GM21528 (cell line): Measurements from ENCODE around the gene THSD7A.

ENCODE experiments used
- ATAC-seq: cut with Tn5 transposase; IDR thresholded peaks from one replicate; pipeline ENCODE4 v1.9.1; 2021; ENCODE audit warnings: mild to moderate bottlenecking, moderate library complexity; ENCODE audit not compliant: unreplicated experiment, low FRiP score

Gene THSD7A

DNA sequence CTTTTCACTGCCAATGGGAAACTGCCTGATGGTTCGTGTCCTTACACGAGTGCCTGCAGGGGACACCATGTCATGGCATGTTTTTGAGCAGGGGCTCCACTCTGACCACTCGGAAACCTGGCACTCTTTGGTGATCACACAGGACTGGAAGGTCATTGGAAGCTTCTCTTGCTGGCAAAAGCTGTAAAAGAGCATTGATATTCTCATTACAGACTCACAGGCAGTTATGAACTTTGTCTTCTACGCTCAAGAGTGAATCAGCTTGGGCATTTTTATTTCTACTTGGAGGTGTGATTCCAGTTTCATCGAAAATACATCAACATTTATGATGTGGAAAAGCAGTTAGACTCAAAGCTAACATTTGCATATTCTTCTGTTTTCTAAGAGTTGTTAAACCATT, 238.7 kb downstream of the THSD7A start:
- no peak for ATAC-seq

DNA sequence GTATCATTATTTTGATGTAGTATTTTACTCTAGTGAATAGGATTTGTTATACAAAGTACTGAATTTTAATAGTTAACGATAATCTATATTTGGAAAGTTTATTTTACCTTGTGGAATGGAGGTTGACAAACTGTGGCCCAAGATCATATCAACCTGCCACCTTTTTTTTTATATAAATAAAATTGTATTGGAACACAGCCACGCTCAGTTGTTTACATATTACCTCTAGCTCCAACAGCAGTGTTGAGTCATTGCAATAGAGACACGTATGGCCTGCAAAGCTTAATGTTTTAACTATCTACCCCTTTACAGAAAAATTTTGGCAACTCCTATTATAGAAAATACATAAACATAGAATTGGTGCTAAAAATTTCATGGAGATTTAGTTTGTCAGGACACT, 239.3 kb downstream of the THSD7A start:
- ATAC-seq, result no peak

DNA sequence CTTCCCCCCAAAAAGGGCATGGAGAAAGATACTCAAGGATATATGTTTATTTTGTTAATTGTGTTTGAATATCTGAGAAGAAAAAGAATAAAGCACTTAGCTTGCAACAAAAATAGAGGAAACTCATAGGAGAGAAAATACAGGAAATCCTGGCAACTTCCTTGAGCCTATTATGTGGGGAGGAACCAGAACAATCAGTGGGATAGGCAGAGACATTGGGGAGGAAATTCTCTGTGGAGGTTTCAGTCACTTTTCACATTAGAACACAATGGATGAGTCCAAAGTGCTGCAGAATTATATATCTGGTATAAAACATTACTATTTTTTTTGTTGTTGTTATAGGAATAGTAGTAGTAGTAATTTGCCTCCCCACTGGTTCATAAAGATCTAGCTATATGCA, 240.1 kb downstream of the THSD7A start:
- ATAC-seq, result no peak

DNA sequence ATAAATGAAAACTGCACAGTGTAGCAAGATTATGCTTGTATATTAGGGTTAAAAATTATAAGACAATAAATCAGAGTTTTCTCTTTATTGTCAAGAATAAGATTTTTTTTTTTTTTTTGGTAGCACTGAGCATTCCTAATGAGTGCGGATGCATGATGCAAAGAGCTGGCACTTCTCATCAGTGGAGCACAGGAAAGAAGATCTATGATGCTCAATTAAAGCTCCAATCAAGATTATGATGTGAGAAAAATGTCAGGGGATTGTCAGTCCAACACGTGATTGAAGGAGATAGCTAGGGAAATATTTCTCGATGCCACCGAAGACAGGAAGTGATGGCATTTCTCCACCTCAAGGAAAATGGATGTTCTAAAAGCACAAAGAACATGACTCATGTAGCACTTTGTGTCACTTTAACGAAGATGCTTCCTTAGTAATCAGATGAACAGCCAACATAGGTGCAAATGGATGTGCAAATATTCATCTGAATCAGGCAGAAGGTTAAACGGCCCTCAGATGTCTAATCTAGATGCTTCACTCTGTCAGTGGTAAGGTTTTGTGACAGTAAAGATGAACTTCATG, 240.9 kb downstream of the THSD7A start:
- ATAC-seq, result no peak

DNA sequence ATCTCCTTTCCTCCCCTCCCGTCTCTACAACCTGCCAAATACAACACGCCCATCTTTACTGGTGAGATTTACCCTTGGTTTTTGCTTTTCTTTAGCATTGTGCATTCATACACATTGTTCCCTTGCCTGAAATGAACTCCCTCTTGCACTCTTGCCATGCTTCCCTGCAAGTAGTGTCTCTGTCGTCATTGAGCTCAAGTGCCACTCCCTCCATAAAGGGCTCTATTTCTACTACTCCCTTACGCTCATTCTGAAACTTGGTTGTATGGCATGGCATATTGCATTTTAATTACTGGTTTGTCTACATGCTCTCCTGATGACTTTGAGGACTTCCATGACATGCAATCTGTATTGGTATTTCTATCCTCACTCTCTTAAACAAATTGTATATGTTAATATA, 242.7 kb downstream of the THSD7A start:
- ATAC-seq, result no peak

DNA sequence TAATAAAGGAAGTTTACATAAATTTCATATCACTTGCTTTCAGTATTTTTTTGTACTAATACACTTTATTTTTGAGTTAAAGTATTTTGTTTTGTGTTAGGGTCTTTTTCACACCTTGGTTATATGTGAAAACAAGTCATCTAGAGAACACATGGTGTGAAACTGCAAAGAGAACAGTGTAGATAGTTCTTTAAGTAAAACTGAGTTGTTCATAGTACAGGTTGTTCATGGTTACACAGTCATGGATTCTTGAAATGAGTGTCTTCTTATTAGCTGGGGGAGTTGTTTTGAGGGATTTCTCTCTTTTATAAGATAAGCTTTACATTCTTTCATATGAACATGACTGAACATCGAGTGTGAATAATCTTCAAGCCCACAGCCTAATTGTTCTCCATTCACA, 244.2 kb downstream of the THSD7A start:
- ATAC-seq, result no peak

DNA sequence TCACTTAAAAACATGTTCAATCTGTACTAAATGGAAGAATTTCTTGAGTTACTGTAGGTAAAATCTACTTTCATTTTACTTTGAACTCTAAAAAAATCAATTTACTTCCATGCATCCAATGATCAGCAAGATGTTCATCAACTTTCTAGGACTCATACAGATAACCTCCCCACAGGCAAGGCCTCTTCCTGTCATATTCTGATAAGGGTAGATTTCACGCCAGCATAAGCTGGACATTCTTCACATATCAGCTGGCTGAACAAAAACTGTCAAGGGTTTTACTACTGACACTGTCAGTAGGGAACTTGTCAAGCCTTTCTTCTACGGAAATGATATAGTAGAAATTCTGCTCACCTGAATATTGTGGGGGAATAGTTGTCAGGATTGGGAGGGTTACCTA, 244.9 kb downstream of the THSD7A start:
- no peak for ATAC-seq

DNA sequence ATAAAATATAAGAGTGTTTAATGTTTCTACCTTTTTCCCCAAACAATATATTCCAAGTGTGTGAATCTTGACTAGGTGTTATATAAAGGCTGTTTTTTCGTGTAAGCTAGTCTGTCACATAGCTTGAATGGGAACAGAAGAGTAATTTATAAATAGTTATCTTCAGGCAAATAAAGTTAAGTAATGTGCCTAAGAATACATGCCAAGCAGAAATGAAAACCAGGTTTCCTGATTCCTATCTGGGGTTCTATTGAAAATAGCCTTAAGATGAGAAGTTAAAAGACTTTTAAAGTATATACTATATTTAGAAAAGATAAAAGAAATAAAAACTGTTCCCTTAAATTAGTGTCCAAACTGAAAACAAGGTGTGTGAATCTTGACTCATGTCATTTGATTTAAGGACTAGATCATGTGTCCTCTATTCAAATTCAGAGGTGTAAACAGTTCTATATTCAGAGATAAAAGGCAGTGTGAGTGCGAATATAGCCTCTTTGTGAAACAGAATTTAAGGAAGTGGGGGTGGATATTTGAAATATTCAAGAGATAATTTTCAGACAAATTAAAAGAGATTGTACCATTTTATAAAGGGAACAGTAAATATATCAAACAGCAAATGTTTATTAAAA, 247.5 kb downstream of the THSD7A start:
- ATAC-seq, result no peak

DNA sequence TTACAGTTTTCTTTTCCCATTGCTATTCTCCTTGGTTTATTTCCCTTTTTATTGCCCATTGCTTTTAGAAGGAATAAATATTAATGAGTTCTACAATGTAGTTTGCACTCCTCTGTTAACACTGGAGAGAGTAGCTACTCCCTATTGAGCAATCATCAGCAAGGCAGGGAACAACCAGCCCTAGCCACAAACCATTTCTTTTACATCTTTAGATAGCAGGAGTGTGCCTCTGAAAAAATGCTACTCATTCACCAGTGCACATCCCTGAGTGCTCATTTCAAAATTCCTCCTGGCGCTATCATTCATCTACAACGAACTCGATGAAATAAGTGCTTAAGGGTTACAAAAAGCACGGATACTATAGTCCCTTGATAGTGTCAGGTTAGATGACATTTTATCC, 252.9 kb downstream of the THSD7A start:
- no peak for ATAC-seq

DNA sequence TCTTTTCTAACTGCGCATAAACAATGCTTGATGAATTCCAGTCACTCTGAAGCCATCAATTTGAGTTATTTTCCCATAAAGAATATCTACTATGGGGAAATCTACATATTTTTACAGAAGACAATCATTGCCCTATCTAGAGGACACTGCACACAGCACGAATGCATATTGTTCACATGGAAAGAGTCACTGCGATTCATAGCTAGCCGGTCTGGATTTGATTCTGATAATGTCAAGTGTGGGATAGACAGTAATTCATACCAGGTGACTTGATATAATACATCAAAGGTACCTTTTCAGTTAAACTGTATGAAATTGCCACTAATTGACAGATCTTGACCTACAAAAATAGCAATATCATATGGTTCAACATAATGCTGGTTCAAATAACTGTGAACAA, 255.7 kb downstream of the THSD7A start:
- no peak for ATAC-seq

DNA sequence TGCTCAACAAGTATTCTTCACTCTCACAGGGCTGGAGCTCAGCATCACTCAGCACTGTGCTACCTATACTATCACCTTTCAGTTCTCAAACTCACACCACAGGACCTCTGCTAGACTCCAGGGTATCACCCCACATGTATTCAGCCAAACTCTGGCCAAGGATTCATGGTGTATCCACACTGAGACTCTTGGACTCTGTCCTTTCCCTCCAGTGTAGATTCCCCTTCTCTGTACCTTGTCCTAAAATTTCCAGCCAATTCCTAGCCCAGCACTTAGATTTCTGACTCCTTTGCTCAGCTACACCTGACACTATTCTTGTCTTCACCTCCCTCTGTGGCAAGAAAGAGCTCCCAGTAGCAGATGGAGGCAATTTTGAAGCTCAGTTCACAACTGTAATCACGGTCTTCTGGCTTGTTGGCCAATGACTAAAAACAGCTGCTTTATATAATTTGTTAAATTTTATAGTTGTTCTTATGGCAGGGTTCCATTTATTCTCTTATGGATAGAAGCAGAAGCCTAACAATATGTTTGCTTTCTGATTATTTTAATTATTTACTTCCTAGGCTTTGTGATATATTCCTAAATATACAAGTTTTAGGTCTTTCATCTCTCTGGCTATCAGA, 258.8 kb downstream of the THSD7A start:
- ATAC-seq, result no peak

DNA sequence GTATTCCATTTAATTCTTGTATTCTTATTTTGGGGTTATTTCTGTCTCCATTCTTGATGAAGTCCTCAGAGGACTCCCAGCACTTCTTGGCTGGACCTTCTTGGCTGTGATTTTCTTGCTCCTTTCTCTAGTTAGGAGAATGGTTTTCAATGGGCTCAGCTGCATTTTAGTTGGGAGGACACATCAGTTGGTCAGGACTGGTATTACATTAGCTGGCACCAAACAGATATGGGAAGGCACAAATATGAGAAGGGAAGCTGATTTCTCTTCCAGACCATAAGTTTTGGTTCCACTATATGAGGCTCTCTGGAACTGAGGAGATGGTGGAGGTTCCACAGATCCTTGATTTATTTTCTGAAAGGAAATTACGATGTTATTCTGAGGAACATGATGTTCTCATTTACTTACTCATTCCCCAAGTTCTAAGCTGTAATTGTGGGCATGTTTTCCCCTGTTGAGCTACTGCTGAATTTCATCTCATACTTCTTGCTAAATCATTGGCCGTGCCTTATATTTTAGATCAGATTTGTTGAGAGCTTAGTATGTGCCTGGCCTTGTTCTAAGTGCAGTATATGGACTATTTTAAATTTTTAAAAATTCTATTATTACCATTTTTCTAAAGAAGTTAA, 261.0 kb downstream of the THSD7A start:
- no peak for ATAC-seq

DNA sequence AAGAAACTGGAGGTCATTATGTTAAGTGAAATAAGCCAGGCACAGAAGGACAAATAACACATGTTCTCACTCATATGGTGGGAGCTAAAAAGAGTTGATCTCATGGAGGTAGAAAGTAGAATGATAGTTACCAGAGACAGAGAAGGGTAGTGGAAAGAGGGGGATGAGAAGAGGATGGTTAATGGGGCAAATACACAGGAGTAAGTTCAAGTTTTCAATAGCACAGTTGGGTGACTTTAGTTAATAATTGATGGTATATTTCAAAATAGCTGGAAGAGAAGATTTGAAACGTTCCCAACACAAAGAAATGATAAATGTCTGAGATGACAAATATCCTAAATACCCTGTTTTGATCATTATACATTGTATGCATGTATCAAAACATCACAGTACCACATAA, 261.8 kb downstream of the THSD7A start:
- no peak for ATAC-seq

DNA sequence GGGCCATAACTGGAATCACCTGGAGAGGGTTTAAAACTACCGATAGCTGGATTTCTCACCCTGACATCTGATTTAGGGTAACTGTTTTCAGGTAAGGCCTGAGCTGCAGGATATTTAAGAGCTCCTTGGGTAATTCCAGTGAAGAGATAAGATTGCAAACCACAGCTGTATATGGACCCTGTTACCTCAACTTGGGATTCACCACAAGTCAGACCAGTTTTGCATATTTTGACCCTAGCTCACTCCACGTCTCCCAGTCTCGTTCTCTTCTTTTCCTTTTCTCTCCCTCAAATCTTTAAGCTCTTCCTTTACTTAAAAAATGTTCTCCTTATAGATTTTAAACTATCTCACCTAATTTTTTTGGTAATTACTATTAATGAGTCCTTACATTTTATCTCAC, 264.4 kb downstream of the THSD7A start:
- no peak for ATAC-seq

DNA sequence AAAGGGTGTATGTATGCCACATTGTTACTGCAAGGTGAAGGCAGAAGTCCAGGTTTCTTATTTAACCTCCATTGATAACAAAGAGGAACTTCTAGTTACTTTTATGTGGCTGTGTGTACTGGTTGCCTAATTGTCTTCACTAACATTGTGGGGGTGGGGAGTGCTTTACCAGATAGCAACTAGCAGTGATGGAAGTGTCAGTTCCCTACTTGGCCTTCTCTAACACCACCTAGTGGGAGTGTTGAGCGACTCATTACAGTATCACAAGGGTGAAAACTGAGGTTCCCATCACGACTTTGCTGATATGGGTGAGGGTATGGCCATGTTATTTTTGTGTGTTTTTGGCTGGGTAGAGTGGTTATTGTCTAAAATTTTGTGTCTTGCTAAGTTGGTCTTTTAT, 274.4 kb downstream of the THSD7A start:
- ATAC-seq, result peak; percentile 84

DNA sequence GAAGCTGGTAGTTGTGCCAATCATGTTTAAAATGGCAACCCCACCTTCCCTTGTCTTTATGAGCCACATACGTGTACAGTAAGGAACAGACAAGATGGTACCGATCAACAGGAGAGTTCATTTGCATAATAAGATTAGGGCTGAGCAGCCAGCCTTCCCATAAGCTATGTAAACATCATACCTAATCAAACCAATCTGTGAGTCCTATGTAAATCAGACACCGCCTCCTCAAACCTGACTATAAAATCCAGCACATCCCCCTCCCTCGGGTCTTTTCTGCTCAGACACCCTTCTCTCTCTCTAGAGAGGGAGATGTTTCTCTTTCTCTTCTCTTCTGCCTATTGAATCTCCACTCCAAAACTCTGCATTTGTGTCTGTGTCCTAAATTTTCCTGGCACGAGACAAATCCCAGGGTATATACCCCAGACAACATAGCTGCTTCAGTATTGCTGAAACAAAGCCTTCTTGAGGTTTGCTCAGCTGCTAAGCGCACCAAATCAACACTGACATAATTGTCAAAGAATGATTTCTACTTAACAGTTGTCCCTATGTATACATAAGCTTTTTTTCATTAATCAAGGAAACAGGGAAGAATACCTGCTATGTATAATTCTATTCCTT, 279.2 kb downstream of the THSD7A start:
- no peak for ATAC-seq

DNA sequence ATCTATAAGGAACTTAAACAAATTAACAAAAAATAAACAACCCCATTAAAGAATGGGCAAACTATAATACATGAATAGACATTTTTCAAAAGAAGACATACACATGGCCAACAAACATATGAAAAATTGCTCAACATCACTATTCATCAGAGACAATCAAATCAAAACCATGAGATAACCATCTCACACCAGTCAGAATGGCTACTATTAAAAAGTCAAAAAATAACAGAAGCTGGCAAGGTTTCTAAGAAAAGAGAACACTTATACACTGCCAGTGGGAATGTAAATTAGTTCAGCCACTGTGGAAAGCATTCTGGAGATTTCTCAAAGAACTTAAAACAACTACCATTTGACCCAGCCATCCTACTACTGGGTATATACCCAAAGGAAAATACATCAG, 280.5 kb downstream of the THSD7A start:
- no peak for ATAC-seq

DNA sequence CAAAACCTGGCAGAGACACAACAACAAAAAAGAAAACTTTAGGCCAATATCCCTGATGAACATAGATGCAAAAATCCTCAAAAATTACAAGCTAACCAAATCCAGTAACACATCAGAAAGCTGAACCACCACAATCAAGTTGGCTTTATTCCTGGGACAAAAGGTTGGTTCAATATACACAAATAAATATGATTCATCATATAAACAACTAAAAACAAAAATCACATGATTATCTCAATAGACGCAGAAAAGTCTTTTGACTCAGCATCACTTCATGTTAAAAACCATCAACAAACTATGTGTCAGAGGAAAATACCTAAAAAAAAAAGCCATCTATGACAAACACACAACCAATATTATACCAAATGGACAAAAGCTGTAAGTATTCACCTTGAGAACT, 283.5 kb downstream of the THSD7A start:
- no peak for ATAC-seq

DNA sequence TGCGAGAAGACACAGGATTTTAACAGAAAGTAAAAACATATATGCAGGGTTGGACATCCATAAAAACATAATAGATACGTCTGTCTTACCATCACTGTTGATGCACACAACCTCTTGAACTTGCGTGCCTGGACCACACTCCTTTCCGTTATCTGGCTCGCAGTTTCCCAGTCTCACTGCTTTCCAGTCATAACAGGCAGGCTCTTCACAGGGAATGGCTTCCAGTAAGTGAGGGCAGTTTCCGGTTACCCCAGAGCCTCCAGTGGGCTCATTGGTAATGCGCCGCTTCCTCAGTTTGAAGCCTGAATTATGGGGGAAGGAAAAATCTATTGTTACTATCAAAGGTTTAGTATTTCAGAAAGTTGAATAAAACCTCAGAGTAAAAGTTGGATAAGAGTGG, 290.7 kb downstream of the THSD7A start:
- no peak for ATAC-seq

DNA sequence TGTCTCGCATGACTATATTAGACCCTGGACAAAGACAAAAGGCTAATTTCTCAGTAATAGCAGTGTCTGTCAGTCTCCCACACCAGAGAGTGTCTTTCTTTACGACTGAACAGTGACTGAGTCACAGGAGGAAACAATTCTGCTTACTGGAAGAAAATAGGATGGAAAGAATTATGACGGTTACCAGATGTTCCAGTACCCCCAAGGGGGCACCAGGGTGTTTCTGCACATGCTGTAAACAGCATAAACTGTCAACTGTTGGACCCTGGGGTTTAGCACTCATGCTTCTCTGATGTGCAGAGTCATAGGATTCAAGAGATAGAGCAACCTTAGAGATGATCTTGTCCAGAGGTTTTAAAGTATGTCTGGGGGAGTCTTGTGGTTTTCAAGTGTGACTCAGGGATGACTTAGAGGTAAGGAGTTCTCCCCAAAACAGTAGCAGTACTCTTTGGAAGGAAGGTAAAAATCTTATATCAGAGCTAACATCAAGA, 291.7 kb downstream of the THSD7A start:
- ATAC-seq, result no peak

DNA sequence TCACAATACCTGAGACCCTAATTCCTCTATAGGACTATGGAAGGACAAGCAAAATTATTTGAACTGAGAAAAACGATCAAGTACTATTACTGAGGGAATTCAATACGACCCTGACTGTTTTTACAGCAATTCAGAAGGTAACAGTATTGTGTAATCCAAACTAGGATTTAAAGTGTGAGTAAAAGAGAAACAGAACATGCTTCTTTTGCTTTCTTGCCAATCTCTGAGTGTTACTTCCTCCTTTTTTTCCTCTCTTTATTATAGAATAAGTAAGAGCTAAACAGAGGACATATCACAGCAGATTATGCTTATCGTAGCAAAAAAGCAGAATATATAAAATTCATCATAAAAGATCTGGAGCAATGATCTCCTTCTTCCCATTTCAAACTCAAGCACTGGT, 292.1 kb downstream of the THSD7A start:
- no peak for ATAC-seq
